Measurements from ENCODE around the gene NAPG. TPM values are rescaled to one million over a fixed set of nuclear protein-coding genes. Genes with fewer than 3 reads are reported as not detected.

Gene NAPG
- total RNA-seq, 1 donor from 2014 or later = 32.0 TPM

Other genes starting within 250 kb of the NAPG start
- 9.5 to 41.3 TPM (median 13.1 TPM) in 3 replicates for gene APCDD1, start 71.4 kb upstream of the NAPG start, total RNA-seq